ENCODE measurements around the gene MTG1.
"Not testable (repeated sequence)": the region's sequence is repeated elsewhere in the genome, so short reads cannot be mapped to it uniquely, and the experiment has no call there.

Gene MTG1

GRCh38 chr10:133359554-133359971 is 34.4 kb upstream of the MTG1 start:
- FAIRE-seq = no peak

GRCh38 chr10:133359972-133360610 is 33.9 kb upstream of the MTG1 start:
- no peak for FAIRE-seq

- FAIRE-seq = no peak
Observed at GRCh38 chr10:133361227-133361626, 32.7 kb upstream of the MTG1 start.

GRCh38 chr10:133361773-133362441 is 32.0 kb upstream of the MTG1 start:
- FAIRE-seq = no peak

- no peak for FAIRE-seq
Observed at GRCh38 chr10:133362846-133363245, 31.1 kb upstream of the MTG1 start.

- no peak for FAIRE-seq
Observed at GRCh38 chr10:133364645-133365431, 29.1 kb upstream of the MTG1 start.

GRCh38 chr10:133365461-133366129 is 28.4 kb upstream of the MTG1 start:
- no peak for FAIRE-seq

GRCh38 chr10:133366130-133366478 is 27.9 kb upstream of the MTG1 start:
- no peak for FAIRE-seq

GRCh38 chr10:133366751-133367150 is 27.2 kb upstream of the MTG1 start:
- no peak for FAIRE-seq

- not testable (repeated sequence) for FAIRE-seq
Observed at GRCh38 chr10:133367461-133367860, 26.5 kb upstream of the MTG1 start.

- no peak for FAIRE-seq
Observed at GRCh38 chr10:133368153-133368552, 25.8 kb upstream of the MTG1 start.

GRCh38 chr10:133370030-133370786 is 23.7 kb upstream of the MTG1 start:
- FAIRE-seq = no peak

GRCh38 chr10:133372507-133372906 is 21.4 kb upstream of the MTG1 start:
- no peak for FAIRE-seq

GRCh38 chr10:133373174-133374090 is 20.5 kb upstream of the MTG1 start, which contains the start of gene ECHS1:
ECHS1 (minus strand) TSS chr10:133373354; CDS start chr10:133373333, 21 bp downstream.
- FAIRE-seq = no peak

GRCh38 chr10:133375357-133376115 is 18.4 kb upstream of the MTG1 start:
- no peak for FAIRE-seq

- not testable (repeated sequence) for FAIRE-seq
Observed at GRCh38 chr10:133376183-133376582, 17.8 kb upstream of the MTG1 start.

- FAIRE-seq = no peak
Observed at GRCh38 chr10:133377025-133377817, 16.7 kb upstream of the MTG1 start.

- no peak for FAIRE-seq
Observed at GRCh38 chr10:133377818-133378250, 16.1 kb upstream of the MTG1 start.

- no peak for FAIRE-seq
Observed at GRCh38 chr10:133378251-133379096, 15.5 kb upstream of the MTG1 start.
